Activated CD4-positive, alpha-beta T cell treated with anti-CD3 and anti-CD28 coated beads, Interleukin-2, amount 50 U/mL, for 1 hour (primary cell): Measurements from ENCODE around the gene FLYWCH2.

Experiments
- DNase-seq: peaks from one replicate; pipeline ENCODE4 v3.0.0-alpha.2; 2020

The FLYWCH2 gene

GRCh38 chr16:2884041-2884451 is 1.0 kb downstream of the FLYWCH2 start:
- no peak for DNase-seq

DNA sequence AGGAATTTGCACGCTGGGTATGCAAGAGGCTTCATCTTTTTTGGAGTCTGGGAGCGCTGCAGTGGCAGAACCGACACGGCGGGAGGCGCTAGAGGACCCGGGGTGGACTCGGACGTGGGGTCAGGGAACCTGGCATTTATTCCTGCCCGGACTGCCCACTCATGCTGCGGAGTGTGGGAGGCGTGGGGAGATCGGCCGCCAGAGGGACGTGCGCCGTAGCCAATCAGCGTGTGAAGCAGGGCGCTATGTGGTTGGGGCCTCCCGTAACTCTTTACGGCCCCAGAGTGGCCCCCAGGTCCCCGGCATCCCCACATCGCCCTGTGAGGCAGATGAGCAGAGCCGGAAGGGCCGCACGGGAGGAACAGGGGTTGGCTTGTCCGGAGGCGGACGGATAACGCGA is 11.2 kb downstream of the FLYWCH2 start:
- no peak for DNase-seq

- DNase-seq: no peak
Observed at GRCh38 chr16:2895813-2896212, 12.8 kb downstream of the FLYWCH2 start.

DNA sequence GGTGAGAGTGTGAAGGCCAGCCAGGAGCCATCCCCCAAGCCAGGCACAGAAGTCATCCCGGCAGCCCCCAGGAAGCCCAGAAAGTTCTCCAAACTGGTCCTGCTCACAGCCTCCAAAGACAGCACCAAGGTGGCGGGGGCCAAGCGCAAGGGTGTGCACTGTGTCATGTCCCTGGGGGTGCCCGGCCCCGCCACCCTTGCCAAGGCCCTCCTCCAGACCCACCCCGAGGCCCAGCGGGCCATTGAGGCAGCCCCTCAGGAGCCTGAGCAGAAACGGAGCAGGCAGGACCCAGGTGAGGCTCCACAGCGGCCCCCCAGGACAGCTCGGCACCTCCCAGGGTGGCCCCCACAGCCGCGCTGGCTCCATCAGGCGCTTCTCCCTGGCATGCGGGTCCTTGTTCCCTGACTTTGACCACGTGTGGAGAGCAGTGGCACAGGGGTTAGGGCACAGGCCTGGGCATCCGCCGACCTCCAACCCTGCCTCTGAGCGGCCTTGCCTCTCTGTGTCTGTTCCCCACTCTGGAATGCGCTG is 13.5 kb downstream of the FLYWCH2 start:
- no peak for DNase-seq

GRCh38 chr16:2897110-2897509 is 14.1 kb downstream of the FLYWCH2 start:
- DNase-seq: no peak

GRCh38 chr16:2898831-2899563 is 16.0 kb downstream of the FLYWCH2 start:
- no peak for DNase-seq

GRCh38 chr16:2899564-2900072 is 16.6 kb downstream of the FLYWCH2 start:
- no peak for DNase-seq

GRCh38 chr16:2900526-2901075 is 17.6 kb downstream of the FLYWCH2 start:
- DNase-seq: no peak

DNA sequence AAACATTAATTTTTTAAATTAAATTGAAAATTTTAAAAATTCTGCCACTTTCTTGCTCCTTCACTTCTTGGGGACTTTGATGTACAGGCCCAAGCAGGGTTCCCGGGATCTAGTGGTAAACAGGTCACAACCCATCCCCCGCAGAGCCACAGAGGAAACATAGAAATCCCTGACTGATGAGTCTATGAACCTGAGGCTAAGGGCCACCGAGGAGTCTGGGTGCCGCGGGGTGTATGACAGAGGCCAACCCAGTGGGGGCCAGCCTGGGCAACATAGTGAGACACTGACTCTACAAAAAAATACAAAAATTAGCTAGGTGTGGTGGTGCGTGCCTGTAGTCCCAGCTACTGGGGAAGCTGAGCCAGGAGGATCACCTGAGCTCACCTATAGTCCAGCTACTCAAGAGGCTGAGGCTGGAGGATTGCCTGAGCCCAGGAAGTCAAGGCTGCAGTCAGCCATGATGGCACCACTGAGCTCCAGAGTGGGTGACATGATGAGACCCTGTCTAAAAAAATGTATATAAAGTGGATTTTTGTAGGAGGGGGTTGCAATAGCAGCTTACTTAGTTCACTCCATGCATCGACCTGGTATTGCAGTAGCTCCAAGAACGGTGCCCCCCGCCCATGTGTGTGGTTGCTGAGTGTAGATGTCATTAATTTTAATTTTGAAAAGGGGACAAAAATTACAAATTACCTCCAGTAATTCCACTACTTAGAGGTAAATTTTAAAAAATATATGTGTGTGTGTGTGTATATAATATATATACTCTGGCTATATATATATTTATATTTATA is 19.5 kb downstream of the FLYWCH2 start:
- DNase-seq: no peak

GRCh38 chr16:2904100-2904921 is 21.3 kb downstream of the FLYWCH2 start:
- peak; percentile 69 for DNase-seq

DNA sequence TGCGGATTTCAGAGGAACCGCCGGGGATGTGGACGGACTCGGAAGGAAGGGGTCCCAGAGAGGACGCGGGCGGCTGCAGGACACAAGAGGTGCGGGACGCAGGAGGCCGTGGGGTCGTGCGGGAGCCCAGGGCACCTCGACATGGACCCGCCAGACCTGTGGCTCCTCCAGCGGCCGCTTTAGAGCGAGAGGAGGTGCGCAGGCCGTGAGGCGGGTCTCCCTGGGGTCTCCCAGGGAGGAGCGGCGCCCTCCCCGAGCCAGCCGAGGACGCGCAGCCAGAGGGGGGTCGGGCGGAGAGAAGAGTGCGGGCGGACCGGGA is 21.9 kb downstream of the FLYWCH2 start:
- DNase-seq: no peak

GRCh38 chr16:2905241-2905987 is 22.4 kb downstream of the FLYWCH2 start:
- DNase-seq: peak; percentile 89

- no peak for DNase-seq
Observed at GRCh38 chr16:2905988-2906387, 23.0 kb downstream of the FLYWCH2 start.

DNA sequence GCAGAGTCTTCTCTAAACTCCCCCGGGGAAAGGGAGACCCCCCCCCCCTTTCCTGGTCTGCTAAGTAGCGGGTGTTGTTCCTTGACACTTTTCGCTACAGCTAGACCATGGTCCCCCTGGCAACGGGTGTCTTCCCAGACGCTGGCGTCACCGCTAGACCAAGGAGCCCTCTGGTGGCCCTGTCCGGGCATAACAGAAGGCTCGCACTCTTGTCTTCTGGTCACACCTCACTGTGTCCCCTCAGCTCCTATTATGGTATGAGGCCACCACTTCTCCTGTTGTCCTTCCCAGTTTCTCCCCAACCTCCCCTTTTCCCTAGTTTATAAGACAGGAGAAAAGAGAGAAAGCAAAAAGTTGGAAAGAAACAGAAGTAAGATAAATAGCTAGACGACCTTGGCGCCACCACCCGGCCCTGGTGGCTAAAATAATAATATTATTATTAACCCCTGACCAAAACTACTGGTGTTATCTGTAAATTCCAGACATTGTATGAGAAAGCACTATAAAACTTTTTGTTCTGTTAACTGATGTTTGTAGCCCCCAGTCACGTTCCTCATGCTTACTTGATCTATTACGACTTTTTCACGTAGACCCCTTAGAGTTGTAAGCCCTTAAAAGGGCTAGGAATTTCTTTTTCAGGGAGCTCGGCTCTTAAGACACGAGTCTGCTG is 24.2 kb downstream of the FLYWCH2 start:
- DNase-seq: peak; percentile 42

DNA sequence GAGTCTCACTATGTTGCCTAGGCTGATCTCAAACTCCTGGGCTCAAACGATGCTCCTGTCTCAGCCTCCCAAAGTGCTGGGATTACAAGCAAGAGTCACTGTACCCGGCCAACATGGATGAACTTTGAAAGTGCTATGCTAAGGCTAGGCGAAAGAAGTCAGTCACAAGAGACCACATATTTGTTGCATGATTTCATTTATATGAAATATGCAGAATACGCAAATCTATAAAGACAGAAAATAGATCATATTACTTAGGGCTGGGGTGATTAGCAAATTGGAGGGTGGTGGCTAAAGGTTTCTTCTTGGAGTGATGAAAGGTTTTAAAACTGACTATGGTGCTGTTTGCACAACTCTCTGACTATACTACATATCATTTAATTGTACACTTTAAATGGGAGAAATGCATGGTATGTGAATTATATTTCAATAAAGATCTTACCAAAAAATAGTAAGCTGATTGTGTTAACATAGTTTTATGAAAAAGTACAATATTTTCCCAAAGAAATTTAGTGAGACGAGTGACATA is 27.5 kb downstream of the FLYWCH2 start:
- no peak for DNase-seq

- DNase-seq: peak; percentile 99
Observed at GRCh38 chr16:2911638-2912329, 28.8 kb downstream of the FLYWCH2 start, which contains the start of gene FLYWCH1. Gene FLYWCH1, plus strand, starts transcription at chr16:2911931. Its CDS starts 17,755 bp downstream, at chr16:2929686.

DNA sequence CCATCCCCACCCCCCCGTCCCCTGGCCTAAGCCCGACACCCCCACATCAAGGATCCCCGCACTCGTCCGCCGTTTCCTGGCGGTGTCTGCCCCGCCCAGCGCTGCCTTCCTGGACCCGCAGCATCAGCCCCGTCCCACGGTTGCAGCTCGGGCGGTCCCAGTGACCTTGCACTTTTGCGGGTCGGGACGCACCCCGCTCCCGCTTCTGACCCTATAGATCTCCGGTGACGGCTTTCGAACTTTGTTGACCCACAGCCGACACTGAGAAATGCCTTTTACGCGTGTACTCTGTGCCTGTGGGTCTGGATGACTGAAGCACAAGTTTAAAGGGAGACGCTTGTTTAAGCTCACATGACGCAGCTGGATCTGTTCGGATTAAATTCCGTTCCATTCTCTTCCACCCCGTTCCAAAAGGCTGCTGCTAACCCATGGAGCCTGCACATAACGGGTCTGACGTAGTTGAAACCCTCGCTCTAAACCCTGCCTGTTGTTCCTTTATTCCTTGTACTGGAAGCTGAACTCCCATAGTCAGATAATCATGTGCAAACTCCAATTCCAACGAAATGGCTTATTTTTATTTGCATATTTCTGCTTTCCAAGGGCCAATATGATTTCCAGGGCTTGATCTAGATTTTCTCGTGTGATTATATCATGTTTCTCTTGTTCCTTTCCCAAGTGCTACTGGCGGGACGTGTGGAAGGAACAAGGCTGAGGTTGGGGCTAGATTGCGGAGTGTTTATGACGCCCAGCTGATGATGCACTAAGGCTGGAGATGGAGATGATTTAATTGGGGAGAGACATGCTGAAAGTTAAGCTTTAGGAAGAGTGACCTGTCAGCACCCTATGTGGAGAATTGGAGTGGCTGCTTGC is 29.6 kb downstream of the FLYWCH2 start:
- DNase-seq: peak; percentile 23

GRCh38 chr16:2913603-2914002 is 30.6 kb downstream of the FLYWCH2 start:
- no peak for DNase-seq

GRCh38 chr16:2914233-2914632 is 31.2 kb downstream of the FLYWCH2 start:
- DNase-seq: no peak
